A673 (cell line): ENCODE results near the gene CFAP57.

ENCODE experiments used
- CTCF ChIP-seq: fragments of 300-800, 200-600 bp; sonication (generic); conservative IDR thresholded peaks from 2 replicates; pipeline ENCODE4 v1.5.1; 2017; ENCODE audit warnings: low read depth, mild to moderate bottlenecking, antibody characterized with exemption, low read length, moderate library complexity, mixed read lengths
- EZH2 ChIP-seq: fragments of 200-600 bp; sonication (generic); IDR thresholded peaks from 2 replicates; pipeline ENCODE4 v1.6.1; 2017; ENCODE audit warnings: borderline replicate concordance, low read depth, mild to moderate bottlenecking, mixed read lengths, antibody characterized with exemption, low read length; ENCODE audit not compliant: poor library complexity, severe bottlenecking

- TF ChIP-seq CTCF (no peak), EZH2 (no peak)
Observed at GRCh38 chr1:43300378-43301094, 128.4 kb downstream of the CFAP57 start, which contains the start of gene TIE1.
